Loucy (cell line): ENCODE data around the gene HNF1B.

ENCODE experiments used
- H2AFZ ChIP-seq: fragments of 200-600 bp; sonication (generic); 2 replicates; pipeline ENCODE4 v1.6.0; 2016; ENCODE audit warnings: antibody characterized with exemption, mild to moderate bottlenecking, low read length, moderate library complexity
- H3F3A ChIP-seq: fragments of 200-600 bp; 2 replicates; pipeline ENCODE4 v1.6.0; 2016; ENCODE audit warnings: antibody characterized with exemption, low read depth, mild to moderate bottlenecking
- H3K27me3 ChIP-seq: fragments of 200-600 bp; sonication (generic); 2 replicates; pipeline ENCODE4 v1.6.1; 2014; ENCODE audit warnings: low read length, mild to moderate bottlenecking; ENCODE audit not compliant: insufficient read depth, poor library complexity, severe bottlenecking
- H3K36me3 ChIP-seq: fragments of 200-600 bp; sonication (generic); 2 replicates; pipeline ENCODE4 v1.6.1; 2016; ENCODE audit warnings: low read length; ENCODE audit not compliant: insufficient read depth
- H3K4me1 ChIP-seq: fragments of 200-600 bp; sonication (generic); 2 replicates; pipeline ENCODE4 v1.5.1; 2014; ENCODE audit warnings: low read length, mild to moderate bottlenecking; ENCODE audit not compliant: insufficient read depth, poor library complexity, severe bottlenecking
- H3K4me2 ChIP-seq: fragments of 200-600 bp; sonication (generic); 2 replicates; pipeline ENCODE4 v1.6.0; 2014; ENCODE audit warnings: antibody characterized with exemption, low read length, low read depth, mild to moderate bottlenecking; ENCODE audit not compliant: poor library complexity, severe bottlenecking
- H3K4me3 ChIP-seq: fragments of 200-600 bp; sonication (generic); 2 replicates; pipeline ENCODE4 v1.5.1; 2014; ENCODE audit warnings: low read length, mild to moderate bottlenecking, mixed read lengths; ENCODE audit not compliant: poor library complexity, severe bottlenecking
- H3K79me2 ChIP-seq: fragments of 200-600 bp; sonication (generic); 2 replicates; pipeline ENCODE4 v1.6.1; 2014; ENCODE audit warnings: low read length; ENCODE audit not compliant: insufficient read depth
- H3K9ac ChIP-seq: fragments of 200-600 bp; sonication (generic); 2 replicates; pipeline ENCODE4 v1.6.0; 2014; ENCODE audit warnings: mild to moderate bottlenecking, low read depth, low read length, moderate library complexity; ENCODE audit not compliant: poor library complexity, severe bottlenecking
- H3K9me2 ChIP-seq: fragments of 200-600 bp; sonication (generic); replicated peaks from 2 replicates; pipeline ENCODE4 v1.6.1; 2016; ENCODE audit warnings: low read depth, low read length, mixed read lengths
- H3K9me3 ChIP-seq: fragments of 200-600 bp; sonication (generic); 2 replicates; pipeline ENCODE4 v1.6.1; 2014; ENCODE audit warnings: mild to moderate bottlenecking, antibody characterized with exemption, low read length, low read depth; ENCODE audit not compliant: insufficient read depth
- H4K20me1 ChIP-seq: fragments of 200-600 bp; sonication (generic); 2 replicates; pipeline ENCODE4 v1.6.0; 2014; ENCODE audit warnings: antibody characterized with exemption, low read length, mild to moderate bottlenecking; ENCODE audit not compliant: insufficient read depth, poor library complexity, severe bottlenecking
- CTCF ChIP-seq: fragments of 200-600 bp; sonication (generic); conservative IDR thresholded peaks from 2 replicates; pipeline ENCODE4 v1.5.1; 2014; ENCODE audit warnings: mild to moderate bottlenecking, antibody characterized with exemption, low read length
- EZH2phosphoT487 ChIP-seq: fragments of 200-600 bp; IDR thresholded peaks from 2 replicates; pipeline ENCODE4 v1.6.1; 2018; ENCODE audit warnings: antibody characterized with exemption, mild to moderate bottlenecking, moderate library complexity, borderline replicate concordance

The HNF1B gene

DNA sequence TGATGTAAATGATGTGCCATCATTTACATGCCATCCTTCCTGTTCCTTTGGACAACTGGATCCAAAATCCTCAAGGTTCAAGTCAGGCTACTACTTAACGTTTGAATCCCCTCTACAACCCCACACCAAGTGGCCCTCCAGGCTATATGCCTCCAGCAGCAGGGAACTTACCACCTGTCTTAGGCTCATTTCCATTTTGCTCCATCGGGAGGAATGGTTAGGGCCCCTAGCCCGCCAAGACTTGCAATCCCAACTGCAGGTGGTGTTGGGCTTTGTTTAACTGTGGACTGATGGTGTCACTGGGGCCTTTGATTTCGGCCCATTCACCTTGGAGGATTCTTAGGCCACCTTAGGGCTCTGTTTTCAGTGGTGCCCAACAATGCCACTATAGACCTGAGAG, 9.7 kb downstream of the HNF1B start:
- H3K4me3 ChIP-seq = no peak overlapping the region
- no peaks in the 10 kb centered on the region for H3K79me2 ChIP-seq
- H3K9ac ChIP-seq = no peak overlapping the region
- H3K9me2 ChIP-seq = no peaks in the 10 kb centered on the region
- no peaks in the 10 kb centered on the region for H3K27me3 ChIP-seq
- no peaks in the 10 kb centered on the region for H3F3A ChIP-seq
- no peak overlapping the region for H3K4me2 ChIP-seq
- no peak overlapping the region for H2AFZ ChIP-seq
- H3K9me3 ChIP-seq = no peaks in the 10 kb centered on the region
- no peaks in the 10 kb centered on the region for H3K36me3 ChIP-seq
- H3K4me1 ChIP-seq = no peaks in the 10 kb centered on the region
- no peaks in the 10 kb centered on the region for H4K20me1 ChIP-seq
- no peak for TF ChIP-seq CTCF
- no peak for TF ChIP-seq EZH2phosphoT487

DNA sequence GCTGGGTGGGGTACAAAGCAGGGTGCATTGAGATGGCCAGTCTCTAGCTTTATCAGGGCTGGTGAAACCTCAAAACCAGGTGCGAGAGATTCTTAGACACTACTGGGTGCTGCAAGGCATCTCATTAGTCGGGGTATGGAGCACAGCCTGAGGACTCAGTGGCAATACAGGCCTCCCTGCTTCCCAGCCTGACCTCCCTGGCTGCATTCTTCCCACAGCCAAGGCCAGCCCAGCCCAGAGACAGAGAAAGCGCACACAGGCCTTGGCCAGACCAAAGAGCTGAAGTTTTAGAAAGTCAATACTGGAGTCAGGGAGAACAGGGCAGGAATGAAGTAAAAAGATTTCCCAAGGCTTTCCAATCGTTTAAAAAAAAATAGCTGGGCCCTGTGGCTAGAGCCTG, 12.5 kb downstream of the HNF1B start:
- no peak overlapping the region for H3K4me2 ChIP-seq
- H3K4me1 ChIP-seq = no peaks in the 10 kb centered on the region
- no peak overlapping the region for H3K4me3 ChIP-seq
- no peaks in the 10 kb centered on the region for H3F3A ChIP-seq
- H3K9me2 ChIP-seq = no peaks in the 10 kb centered on the region
- no peak overlapping the region for H3K9ac ChIP-seq
- H3K27me3 ChIP-seq = no peaks in the 10 kb centered on the region
- no peak overlapping the region for H2AFZ ChIP-seq
- no peaks in the 10 kb centered on the region for H4K20me1 ChIP-seq
- no peaks in the 10 kb centered on the region for H3K36me3 ChIP-seq
- no peaks in the 10 kb centered on the region for H3K79me2 ChIP-seq
- no peaks in the 10 kb centered on the region for H3K9me3 ChIP-seq
- no peak for TF ChIP-seq CTCF
- no peak for TF ChIP-seq EZH2phosphoT487

- Histone ChIP-seq H3K9me2 (no peaks in the 10 kb centered on the region), H3K9ac (no peak overlapping the region), H2AFZ (no peak overlapping the region), H3K4me1 (no peaks in the 10 kb centered on the region), H4K20me1 (no peaks in the 10 kb centered on the region), H3F3A (no peaks in the 10 kb centered on the region), H3K79me2 (no peaks in the 10 kb centered on the region), H3K27me3 (no peaks in the 10 kb centered on the region), H3K4me2 (no peak overlapping the region), H3K36me3 (no peaks in the 10 kb centered on the region), H3K4me3 (no peak overlapping the region), H3K9me3 (no peaks in the 10 kb centered on the region)
- TF ChIP-seq CTCF = no peak
- TF ChIP-seq EZH2phosphoT487 = no peak
These were observed 13.8 kb downstream of the HNF1B start for GRCh38 chr17:37731056-37731455.
